Endometrial microvascular endothelial cells (primary cell): ENCODE results near the gene ZNF433. TPM values are rescaled to one million over a fixed set of nuclear protein-coding genes. Genes with fewer than 3 reads are reported as not detected.
"Not testable (repeated sequence)": the region's sequence is repeated elsewhere in the genome, so short reads cannot be mapped to it uniquely, and the experiment has no call there.

Source experiments
- in situ Hi-C: cut with HindIII; loops from 2 replicates; pipeline ENCODE4 v1.10.0; 2017; ENCODE audit warnings: low sequenced_read_pairs, low pct_unique_long_range_greater_than_20kb; ENCODE audit errors: inconsistent ontology term
- total RNA-seq: library from RNA; depleted of rRNA; stranded (reverse); fragments of >200 nt; gene quantifications from one replicate; pipeline ENCODE4 v1.2.3, GENCODE V29; 2015; ENCODE audit errors: inconsistent ontology term

The ZNF433 gene
- 1.2 TPM for total RNA-seq

DNA sequence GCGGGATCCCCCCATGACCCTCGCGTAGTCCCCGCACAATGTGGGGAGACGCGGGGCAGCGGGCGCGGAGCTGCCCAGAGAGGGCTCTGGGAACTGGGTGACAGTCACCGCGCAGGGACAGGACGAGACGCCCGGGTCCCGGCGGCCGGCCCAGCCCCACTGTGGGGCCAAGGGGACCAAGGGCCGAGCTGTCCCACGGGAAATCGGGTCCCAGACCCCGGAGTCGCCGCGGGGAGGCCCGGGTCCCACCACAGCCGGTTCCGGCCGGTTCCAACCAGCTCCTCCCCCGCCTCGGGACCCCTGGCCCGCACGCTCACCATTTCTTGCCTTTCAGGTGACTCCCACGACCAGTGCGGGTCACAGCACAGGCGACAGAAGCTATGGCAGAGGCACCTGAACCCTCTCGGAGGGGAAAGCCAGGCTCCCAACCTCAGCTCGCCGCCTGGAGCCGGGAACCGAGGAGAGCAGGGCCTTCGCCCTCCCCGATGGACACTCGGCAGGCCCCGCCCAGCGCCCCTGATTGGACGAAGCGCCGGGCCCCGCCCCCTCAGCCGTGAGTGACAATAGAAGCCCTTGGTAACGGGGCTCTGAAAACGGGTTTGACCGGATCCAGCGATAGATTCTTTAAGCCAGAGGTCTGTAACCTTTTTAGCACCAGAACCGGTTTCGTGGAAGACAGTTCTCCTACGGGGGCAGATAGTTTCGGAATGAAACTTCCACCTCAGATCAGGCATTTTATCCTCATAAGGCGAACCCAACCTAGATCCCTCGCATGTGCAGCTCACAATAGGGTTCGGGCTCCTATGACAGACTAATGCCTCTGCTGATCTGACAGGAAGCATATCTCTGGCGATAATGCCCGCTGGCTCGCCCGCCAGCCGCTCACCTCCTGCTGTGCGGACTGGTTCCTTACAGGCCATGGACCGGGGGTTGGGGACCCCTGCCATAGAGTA is at the start of gene ZNF433:
Gene ZNF433 (minus strand): TSS at position 460 of the 953 bp plus-strand sequence. CDS start 140 bp downstream, at position 320.
- in situ Hi-C loops: no loop called here

DNA sequence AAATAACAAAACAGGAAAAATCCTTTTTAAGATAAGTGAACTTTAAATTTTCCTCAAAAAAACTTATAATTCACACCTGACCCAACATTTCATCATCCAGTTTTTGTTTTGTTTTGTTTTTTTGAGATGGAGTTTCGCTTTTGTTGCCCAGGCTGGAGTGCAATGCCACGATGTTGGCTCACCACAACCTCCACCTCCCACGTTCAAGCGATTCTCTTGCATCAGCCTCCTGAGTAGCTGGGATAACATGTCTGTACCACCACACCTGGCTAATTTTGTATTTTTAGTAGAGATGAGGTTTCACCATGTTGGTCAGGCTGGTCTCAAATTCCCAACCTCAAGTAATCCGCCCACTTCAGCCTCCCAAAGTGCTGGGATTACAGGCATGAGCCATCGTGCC is 47.9 kb upstream of the ZNF433 start:
- in situ Hi-C loops: not testable (repeated sequence)

DNA sequence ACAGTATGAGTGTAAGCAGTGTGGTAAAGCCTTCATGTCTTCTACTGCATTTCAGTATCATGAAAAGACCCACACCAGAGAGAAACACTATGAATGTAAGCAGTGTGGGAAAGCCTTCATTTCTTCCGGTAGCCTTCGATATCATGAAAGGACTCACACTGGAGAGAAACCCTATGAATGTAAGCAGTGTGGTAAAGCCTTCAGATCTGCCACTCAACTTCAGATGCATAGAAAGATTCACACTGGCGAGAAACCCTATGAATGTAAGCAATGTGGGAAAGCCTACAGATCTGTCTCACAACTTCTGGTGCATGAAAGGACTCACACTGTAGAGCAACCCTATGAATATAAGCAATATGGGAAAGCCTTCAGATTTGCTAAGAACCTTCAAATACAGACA is 41.9 kb upstream of the ZNF433 start:
- in situ Hi-C loops: no loop called here

DNA sequence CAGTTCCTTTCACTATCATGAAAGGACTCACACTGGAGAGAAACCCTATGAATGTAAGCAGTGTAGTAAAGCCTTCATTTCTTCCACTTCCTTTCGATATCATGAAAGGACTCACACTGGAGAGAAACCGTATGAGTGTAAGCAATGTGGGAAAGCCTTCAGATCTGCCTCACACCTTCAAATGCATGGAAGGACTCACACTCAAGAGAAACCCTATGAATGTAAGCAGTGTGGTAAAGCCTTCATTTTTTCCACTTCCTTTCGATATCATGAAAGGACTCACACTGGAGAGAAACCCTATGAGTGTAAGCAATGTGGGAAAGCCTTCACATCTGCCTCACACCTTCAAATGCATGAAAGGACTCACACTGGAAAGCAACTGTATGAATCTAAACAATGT is 40.9 kb upstream of the ZNF433 start:
- in situ Hi-C loops: not testable (repeated sequence)

DNA sequence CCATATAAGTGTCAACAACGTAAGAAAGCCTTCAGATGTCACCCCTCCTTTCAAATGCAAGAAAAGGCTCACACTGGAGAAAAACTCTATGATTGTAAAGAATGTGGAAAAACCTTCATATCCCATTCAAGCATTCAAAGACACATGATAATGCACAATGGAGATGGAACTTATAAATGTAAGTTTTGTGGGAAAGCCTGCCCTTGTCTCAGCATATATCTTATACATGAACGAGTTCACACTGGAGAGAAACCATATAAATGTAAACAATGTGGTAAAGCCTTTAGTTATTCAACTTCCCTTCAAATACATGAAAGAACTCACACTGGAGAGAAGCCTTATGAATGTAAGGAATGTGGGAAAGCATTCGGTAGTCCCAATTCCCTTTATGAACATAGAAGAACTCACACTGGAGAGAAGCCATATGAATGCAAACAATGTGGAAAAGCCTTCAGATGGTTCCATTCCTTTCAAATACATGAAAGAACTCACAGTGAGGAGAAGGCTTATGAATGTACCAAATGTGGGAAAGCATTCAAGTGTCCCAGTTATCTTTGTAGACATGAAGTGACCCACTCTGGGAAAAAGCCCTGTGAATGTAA is 40.2 kb upstream of the ZNF433 start:
- in situ Hi-C loops: no loop called here

DNA sequence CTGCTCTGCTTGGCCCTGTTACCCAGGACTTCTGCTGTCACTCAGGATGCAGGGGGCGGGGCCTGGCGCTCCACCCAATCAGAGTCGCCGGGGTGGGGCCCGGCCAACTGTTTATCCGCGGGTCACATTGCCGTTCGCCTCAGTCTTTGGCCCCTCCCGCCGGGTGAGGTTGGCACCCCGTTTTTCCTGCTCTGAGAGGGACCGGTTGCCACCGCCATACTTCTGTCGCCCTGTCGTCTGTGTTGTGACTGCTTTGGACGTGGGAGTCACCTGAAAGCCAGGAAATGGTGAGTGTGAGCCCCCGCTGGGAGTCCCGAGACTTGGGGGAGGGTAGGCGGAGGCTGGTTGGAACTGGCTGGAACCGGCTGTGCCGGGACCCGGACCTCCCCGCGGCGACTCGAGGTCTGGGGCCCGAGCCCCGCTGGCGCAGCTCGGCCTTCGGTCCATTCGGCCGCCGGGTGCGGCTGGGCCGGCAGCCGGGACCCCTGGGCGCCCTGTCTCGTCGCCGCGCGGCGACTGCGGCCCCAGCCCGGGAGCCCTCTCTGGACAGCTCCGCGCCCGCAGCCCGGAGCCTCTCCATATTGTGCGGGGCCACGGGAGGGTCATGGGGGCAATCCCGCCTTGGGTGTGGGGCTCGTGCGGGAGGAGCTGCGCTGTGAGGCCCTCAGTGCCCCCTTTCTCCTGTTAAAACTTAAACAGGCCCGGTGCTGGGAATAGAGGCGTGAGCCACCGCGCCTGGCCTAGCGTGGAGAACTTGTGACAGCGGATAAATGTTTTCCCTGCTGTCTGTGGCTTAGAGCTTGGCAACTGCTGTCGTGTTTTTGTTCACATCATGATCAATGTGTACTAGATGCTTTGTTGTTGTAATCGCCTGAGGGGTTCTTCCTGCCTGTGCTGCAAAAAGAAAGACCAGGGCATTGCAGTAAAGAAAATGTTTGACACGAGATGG is 29.4 kb upstream of the ZNF433 start, which contains the start of gene ZNF844:
Gene ZNF844 (plus strand): TSS at position 142 of the 949 bp plus-strand sequence. CDS start 143 bp downstream, at position 285.
- in situ Hi-C loops: no loop called here

DNA sequence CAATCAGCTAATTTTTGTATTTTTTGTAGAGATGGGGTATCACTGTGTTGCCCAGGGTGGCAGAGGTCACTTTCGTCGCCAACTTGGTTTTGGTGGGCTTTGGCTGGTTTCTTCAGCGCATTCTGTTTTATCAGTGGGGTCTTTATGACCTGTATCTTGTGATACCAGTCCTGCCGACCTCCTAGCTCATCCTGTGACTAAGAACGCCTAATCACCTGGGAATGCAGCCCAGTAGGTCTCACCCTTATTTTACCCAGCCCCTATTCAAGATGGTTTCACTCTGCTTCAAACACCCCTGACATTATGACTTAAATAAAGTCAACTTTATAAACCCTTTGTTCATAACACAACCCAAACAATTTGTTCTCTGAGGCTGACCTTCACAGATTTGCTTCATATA is 20.3 kb upstream of the ZNF433 start:
- in situ Hi-C loops: no loop called here

DNA sequence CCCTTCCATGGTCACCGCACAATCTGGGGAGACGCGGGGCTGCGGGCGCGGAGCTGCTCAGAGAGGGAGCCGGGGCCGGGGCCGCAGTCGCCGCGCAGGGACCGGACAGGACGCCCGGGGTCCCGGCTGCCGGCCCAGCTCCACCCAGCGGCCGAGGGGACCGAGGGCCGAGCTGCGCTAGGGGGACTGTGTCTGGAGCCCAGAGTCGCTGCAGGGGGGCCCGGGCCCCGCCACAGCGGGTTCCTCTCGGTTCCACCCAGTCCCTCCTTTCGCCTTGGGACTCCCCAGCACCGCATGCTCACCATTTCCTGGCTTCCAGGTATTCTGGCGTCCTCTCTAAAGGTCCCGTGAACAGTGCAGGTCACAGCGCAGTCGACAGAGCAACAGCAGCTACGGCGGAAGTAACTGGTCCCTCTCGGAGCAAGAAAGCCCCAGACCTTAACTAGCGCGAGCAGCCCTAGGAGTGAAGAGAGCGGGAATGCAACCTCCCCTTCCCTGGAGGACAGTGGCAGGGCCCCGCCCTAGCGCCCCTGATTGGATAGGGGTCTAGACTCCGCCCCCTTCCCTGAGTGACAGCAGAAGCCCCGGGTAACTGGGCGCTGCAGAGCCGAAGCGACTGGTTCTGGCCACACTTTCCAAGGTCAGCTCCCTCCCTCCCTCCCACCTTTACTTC is 17.2 kb upstream of the ZNF433 start, which contains the start of gene ZNF878:
Gene ZNF878 (minus strand): TSS at position 465 of the 673 bp plus-strand sequence. CDS start 160 bp downstream, at position 305.
- in situ Hi-C loops: no loop called here

DNA sequence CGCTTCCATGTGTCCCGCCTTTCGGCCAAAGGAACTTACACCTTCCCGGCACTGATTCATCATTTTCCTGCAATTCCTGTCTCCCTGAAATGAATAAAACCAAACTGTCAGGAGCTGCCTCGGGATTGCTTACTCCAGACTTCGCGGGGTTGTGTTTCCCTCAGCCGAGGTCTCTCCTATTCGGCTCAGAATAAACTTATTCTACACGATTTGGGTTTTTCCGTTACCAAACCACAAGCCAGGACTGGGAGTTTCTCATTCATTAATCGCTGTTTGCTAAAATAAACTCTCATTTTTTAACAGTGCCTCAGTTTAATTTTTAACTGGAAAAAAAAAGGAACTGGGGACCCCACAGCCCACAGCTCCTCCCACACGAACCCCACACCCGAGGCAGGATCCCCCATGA is 16.6 kb upstream of the ZNF433 start:
- in situ Hi-C loops: no loop called here

DNA sequence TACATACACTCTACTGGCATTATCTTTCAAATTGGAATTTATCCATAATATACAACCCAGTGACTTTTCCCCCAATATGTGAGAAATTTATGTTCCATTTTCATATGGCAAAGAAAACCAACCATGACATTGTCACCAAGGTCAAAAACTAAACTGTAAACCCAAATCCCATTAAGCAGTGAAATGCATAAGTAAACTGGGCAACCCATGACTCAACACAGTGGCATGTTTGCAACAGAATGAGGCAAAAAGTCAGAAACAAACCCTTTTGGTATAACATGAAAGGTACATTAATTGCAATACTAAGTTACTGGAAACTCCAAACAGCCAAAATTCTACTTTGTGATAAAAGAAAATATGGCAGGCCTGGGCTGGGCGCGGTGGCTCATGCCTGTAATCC is 12.4 kb upstream of the ZNF433 start:
- in situ Hi-C loops: no loop called here

DNA sequence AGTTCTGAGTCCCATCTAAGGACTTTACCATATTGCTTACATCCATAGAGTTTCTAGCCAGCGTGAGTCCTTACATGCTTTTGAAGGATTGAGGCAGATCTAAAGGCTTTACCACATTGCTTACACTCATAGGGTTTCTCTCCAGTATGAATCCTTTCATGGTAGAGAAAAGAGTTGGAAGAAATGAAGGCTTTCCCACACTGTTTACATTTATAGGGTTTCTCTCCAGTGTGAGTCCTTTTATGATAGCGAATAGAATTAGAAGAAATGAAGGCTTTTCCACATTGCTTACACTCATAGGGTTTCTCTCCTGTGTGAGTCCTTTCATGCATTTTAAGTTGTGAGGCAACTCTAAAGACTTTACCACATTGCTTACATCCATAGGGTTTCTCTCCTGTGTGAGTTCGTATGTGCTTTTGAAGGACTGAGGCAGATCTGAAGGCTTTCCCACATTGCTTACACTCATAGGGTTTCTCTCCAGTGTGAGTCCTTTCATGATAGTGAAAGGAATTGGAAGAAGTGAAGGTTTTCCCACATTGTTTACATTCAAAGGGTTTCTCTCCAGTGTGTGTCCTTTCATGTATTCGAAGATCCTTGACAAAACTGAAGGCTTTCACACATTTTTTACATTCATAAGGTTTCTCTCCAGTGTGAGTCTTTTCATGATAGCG is 8.4 kb upstream of the ZNF433 start:
- in situ Hi-C loops: no loop called here

DNA sequence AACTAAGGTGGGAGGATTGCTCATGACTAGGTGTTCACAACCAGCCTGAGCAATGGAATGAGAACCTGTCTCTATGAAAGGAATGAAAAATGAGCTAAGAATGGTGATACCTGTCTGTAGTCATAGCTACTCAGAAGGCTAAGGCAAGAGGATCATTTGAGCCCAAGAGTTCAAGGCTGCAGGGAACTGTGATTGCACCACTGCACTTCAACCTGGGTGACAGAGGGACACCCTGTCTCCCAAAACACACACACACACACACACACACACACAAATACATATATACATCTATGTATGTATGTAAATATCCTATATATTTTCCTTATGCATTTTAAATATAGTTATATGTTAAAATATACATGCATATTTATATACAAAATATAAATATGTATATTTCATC is 7.4 kb upstream of the ZNF433 start:
- in situ Hi-C loops: no loop called here

DNA sequence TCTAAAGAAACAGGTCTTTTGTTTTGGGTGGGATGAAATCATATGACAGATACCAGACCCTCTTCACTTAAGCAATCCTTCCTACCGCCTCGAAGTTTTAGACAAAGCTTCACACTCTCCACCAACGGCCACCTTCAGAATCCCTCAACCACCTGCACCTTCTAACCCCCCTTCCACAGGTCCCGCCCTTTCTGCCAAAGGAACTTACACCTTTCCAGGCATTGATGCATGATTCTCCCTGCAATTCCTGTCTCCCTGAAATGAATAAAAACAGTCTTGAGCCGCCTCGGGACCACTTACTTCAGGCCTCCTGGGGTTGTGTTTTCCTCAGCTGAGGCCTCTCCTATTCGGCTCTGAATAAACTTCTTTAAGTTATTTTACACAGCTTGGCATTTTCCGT is 859 bp downstream of the ZNF433 start:
- in situ Hi-C loops: no loop called here

DNA sequence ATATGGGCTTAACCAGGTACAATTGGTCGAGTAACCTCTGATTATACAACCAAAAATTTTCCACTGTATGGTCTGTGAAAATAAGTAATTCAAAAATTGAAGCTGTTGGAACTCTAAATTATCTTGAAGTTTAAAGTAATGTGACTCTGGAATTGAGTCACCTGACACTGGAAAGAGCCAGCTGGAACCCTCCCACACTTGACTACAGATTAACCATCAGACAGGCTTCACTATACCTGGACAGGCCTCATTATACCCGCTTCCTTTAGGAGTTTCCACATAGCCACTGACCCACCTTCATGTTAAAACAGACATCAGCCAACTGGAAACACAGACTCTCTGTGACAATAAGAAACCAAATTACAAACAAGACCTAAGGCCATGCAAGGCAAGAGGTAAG is 1.3 kb downstream of the ZNF433 start:
- in situ Hi-C loops: no loop called here

DNA sequence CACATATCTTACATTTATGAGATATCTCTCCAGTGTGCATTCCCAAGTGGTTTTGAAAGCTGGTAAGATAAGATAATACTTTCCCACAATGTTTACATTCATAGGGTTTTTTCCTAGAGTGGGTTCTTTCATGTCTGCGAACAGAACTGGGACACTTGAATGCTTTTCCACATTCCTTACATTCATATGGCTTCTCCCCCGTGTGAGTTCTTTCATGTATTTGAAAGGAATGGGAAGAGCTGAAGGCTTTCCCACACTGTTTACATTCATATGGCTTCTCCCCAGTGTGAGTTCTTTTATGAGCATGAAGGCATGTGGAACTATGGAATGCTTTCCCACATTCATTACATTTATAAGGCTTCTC is 19.7 kb downstream of the ZNF433 start:
- in situ Hi-C loops: no loop called here

DNA sequence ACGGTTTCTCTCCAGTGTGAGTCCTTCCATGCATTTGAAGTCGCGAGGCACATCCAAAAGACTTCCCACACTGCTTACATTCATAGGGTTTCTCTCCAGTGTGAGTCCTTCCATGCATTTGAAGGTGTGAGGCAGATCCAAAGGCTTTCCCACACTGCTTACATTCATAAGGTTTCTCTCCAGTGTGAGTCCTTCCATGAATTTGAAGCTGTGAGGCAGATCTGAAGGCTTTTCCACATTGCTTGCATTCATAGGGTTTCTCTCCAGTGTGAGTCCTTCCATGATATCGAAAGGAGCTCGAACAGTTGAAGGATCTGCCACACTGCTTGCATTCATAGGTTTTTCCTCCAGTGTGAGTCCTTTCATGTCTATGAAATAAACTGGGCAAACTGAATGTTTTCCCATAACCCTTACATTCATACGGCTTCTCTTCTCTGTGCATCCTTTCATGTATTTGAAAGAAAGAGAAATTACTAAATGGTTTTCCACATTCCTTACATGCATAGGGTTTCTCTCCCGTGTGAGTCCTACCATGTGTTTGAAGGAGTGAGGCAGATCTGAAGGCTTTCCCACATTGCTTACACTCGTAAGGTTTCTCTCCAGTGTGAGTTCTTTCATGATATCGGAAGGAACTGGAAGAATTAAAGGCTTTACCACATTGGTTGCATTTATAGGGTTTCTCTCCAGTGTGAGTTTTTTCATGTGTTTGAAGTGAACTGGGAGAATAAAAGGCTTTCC is 20.3 kb downstream of the ZNF433 start:
- in situ Hi-C loops: no loop called here
